Parathyroid adenoma (tissue), 2 donors: ENCODE results near the gene IL17A.

Experiments
- H2AFZ ChIP-seq: fragments of 300-600 bp; sonication (generic); one replicate; pipeline ENCODE4 v1.7.0; 2017; ENCODE audit warnings: antibody characterized with exemption, mild to moderate bottlenecking
- H3K27ac ChIP-seq: fragments of 300-600 bp; sonication (generic); one replicate; pipeline ENCODE4 v1.7.0; 2017
- H3K27me3 ChIP-seq: fragments of 300-600 bp; sonication (generic); one replicate; pipeline ENCODE4 v1.7.0; 2017; ENCODE audit warnings: low read length; ENCODE audit not compliant: control insufficient read depth, insufficient read depth
- H3K36me3 ChIP-seq: fragments of 300-600 bp; sonication (generic); one replicate; pipeline ENCODE4 v1.7.0; 2017; ENCODE audit warnings: low read length; ENCODE audit not compliant: control insufficient read depth, insufficient read depth
- H3K4me1 ChIP-seq: fragments of 300-600 bp; sonication (generic); one replicate; pipeline ENCODE4 v1.7.0; 2017; ENCODE audit warnings: control low read depth
- H3K4me2 ChIP-seq: fragments of 300-600 bp; sonication (generic); one replicate; pipeline ENCODE4 v1.7.0; 2017; ENCODE audit warnings: low read length
- H3K4me3 ChIP-seq: fragments of 300-600 bp; sonication (generic); one replicate; pipeline ENCODE4 v1.7.0; 2017; ENCODE audit warnings: low read depth, low read length
- H3K79me2 ChIP-seq: fragments of 300-600 bp; sonication (generic); one replicate; pipeline ENCODE4 v1.7.0; 2017; ENCODE audit warnings: control low read depth
- H3K9ac ChIP-seq: fragments of 300-600 bp; sonication (generic); one replicate; pipeline ENCODE4 v1.7.0; 2017; ENCODE audit warnings: mild to moderate bottlenecking
- H3K9me3 ChIP-seq: fragments of 300-600 bp; sonication (generic); one replicate; pipeline ENCODE4 v1.7.0; 2017; ENCODE audit warnings: low read length; ENCODE audit not compliant: control insufficient read depth
- TF ChIP-seq, protein P1 (sequence below): fragments of 300-600 bp; sonication (generic); IDR thresholded peaks from one replicate; pipeline ENCODE4 v1.7.0; 2017; ENCODE audit warnings: antibody characterized with exemption, mild to moderate bottlenecking
- donor health status: primary hyperparathyroidism.

Gene IL17A

DNA sequence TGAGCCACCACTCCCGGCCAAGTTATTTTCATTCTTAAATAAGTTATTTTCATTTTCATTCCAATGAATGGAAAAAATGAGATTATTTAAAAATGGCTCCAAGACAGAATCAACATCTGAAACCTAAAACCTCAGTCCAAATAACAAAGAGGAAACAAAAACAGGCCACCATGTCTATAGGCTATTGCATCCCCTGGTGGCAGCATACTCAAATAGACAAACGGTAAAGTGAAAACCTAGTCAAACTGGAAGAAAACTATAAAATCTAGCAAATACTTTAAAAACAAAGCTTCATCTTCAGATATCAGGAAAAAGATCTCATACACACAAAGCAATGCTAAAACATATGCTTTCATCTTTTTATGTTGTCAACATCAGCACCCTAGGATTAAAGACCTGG is 20.9 kb downstream of the IL17A start:
- Histone ChIP-seq H2AFZ (no peak overlapping the region), H3K9me3 (no peaks in the 10 kb centered on the region), H3K27ac (no peak overlapping the region), H3K36me3 (no peaks in the 10 kb centered on the region), H3K9ac (no peak overlapping the region), H3K4me2 (no peak overlapping the region), H3K4me3 (no peak overlapping the region), H3K27me3 (no peaks in the 10 kb centered on the region), H3K79me2 (no peaks in the 10 kb centered on the region), H3K4me1 (no peaks in the 10 kb centered on the region)
- TF ChIP-seq, protein P1, sequence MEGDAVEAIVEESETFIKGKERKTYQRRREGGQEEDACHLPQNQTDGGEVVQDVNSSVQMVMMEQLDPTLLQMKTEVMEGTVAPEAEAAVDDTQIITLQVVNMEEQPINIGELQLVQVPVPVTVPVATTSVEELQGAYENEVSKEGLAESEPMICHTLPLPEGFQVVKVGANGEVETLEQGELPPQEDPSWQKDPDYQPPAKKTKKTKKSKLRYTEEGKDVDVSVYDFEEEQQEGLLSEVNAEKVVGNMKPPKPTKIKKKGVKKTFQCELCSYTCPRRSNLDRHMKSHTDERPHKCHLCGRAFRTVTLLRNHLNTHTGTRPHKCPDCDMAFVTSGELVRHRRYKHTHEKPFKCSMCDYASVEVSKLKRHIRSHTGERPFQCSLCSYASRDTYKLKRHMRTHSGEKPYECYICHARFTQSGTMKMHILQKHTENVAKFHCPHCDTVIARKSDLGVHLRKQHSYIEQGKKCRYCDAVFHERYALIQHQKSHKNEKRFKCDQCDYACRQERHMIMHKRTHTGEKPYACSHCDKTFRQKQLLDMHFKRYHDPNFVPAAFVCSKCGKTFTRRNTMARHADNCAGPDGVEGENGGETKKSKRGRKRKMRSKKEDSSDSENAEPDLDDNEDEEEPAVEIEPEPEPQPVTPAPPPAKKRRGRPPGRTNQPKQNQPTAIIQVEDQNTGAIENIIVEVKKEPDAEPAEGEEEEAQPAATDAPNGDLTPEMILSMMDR: no peak

DNA sequence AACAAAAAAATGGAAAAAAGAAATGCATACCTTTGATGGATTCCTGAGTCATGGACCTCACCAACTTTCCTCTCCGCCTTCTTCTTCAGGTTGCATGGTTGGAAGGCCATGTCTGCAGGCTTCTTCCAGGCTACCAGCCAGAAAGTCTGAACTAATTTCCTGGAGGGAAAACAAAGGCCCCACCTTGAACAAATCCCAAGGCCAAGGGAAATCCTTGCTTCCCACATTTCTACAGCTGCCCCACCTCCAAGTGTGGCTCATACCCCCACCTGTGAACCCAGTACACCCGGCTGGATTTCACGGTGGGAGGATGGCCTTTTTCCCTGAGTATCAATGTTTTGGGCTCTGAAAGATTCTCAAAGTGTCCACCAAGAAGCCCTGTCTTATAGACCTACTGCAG is 22.4 kb downstream of the IL17A start:
- Histone ChIP-seq H3K4me3 (no peak overlapping the region), H3K4me2 (no peak overlapping the region), H3K79me2 (no peaks in the 10 kb centered on the region), H2AFZ (no peak overlapping the region), H3K36me3 (no peaks in the 10 kb centered on the region), H3K9ac (no peak overlapping the region), H3K9me3 (no peaks in the 10 kb centered on the region), H3K27me3 (no peaks in the 10 kb centered on the region), H3K4me1 (no peaks in the 10 kb centered on the region), H3K27ac (no peak overlapping the region)
- TF ChIP-seq, protein P1: no peak

DNA sequence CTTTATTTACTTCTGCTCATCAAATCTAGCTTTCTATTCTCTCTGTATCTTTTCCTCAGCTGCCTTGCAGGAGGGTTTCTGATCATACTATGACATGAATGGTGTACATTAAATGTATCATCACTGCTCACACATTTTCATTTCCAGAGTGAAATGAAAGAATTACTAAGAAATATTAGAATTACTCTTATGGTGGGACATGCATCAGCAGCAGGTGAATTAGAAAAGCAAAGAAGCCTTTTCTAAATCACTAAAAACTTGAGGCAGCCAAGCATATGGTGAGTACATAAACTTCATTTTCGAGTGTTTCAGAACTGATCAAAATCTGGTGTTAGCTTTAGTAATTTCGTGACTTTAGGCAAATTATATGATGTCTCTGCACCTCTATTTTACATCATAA is 23.6 kb downstream of the IL17A start:
- Histone ChIP-seq H3K9me3 (no peaks in the 10 kb centered on the region), H3K9ac (no peak overlapping the region), H3K27ac (no peak overlapping the region), H2AFZ (no peak overlapping the region), H3K4me2 (no peak overlapping the region), H3K27me3 (no peaks in the 10 kb centered on the region), H3K4me1 (no peaks in the 10 kb centered on the region), H3K79me2 (no peaks in the 10 kb centered on the region), H3K4me3 (no peak overlapping the region), H3K36me3 (no peaks in the 10 kb centered on the region)
- TF ChIP-seq, protein P1: no peak

DNA sequence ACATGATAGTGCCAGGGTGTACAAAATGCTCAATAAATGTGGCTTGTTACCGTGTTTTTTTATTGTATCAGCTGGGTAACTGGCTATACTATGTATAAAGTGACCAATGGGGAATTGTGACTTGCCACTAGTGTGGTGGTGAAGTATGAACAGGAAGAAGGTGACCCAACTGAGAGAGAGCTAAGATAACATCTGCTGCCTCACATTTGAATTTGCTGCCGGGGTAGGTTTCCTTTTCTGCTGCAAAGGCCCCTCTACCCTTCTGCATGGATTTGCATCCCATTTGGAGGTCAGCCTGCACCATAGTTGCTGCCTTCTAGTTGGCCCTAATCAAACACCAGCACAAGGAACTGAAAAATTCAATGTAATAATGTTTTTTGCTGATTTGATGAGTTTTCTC is 24.1 kb downstream of the IL17A start:
- no peaks in the 10 kb centered on the region for H3K4me1 ChIP-seq
- no peak overlapping the region for H2AFZ ChIP-seq
- H3K9ac ChIP-seq: no peak overlapping the region
- H3K4me3 ChIP-seq: no peak overlapping the region
- no peaks in the 10 kb centered on the region for H3K36me3 ChIP-seq
- no peaks in the 10 kb centered on the region for H3K9me3 ChIP-seq
- H3K79me2 ChIP-seq: no peaks in the 10 kb centered on the region
- H3K27me3 ChIP-seq: no peaks in the 10 kb centered on the region
- TF ChIP-seq, protein P1: no peak
- H3K27ac ChIP-seq: no peak overlapping the region
- H3K4me2 ChIP-seq: no peak overlapping the region

DNA sequence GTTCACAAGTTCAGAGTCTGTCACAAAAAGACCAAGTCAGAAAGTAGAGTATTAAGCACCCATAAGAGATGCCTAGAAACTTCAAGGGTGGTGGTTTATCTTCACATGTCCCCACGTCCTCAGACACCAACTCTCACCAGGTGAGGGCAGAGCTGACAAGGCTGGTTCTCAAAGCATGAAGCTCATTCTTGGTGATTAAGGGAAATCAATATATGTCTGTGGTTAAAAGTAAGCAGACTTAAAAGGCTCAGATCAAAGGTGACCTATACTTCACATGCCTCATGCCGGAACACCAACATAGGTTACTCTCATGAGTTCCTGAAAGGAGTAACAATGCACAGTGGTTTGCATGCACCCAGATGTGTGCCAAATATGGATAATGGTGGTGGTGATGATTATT is 27.0 kb downstream of the IL17A start:
- Histone ChIP-seq H3K36me3 (no peaks in the 10 kb centered on the region), H3K79me2 (no peaks in the 10 kb centered on the region), H3K4me3 (no peak overlapping the region), H3K4me2 (no peak overlapping the region), H3K4me1 (no peaks in the 10 kb centered on the region), H3K27ac (no peak overlapping the region), H3K9me3 (no peaks in the 10 kb centered on the region), H3K9ac (no peak overlapping the region), H2AFZ (no peak overlapping the region), H3K27me3 (no peaks in the 10 kb centered on the region)
- TF ChIP-seq, protein P1: no peak
